Astrocyte (in vitro differentiated cells and primary cell): ENCODE data around the gene LHPP. TPM values are rescaled to one million over a fixed set of nuclear protein-coding genes. Genes with fewer than 3 reads are reported as not detected.

Experiments
- DNase-seq: peaks from one replicate; pipeline ENCODE4 v3.0.0-alpha.2; 2010; ENCODE audit warnings: low read depth
- FAIRE-seq: peaks from 2 replicates; lab custom pipeline; 2011; peaks lifted over from hg19 to GRCh38; lab: Jason Lieb, UNC
- H2AFZ ChIP-seq: 2 replicates; pipeline ENCODE4 v1.6.0; 2012; ENCODE audit warnings: low read depth, low read length, inconsistent platforms
- H3K27ac ChIP-seq: 2 replicates; pipeline ENCODE4 v1.5.1; 2011; ENCODE audit warnings: low read depth, low read length, inconsistent platforms
- H3K27me3 ChIP-seq: 2 replicates; pipeline ENCODE4 v1.6.0; 2011; ENCODE audit warnings: low read length, inconsistent platforms; ENCODE audit not compliant: insufficient read depth
- H3K36me3 ChIP-seq: 2 replicates; pipeline ENCODE4 v1.5.1; 2011; ENCODE audit warnings: low read length, inconsistent platforms; ENCODE audit not compliant: insufficient read depth
- H3K4me1 ChIP-seq: 2 replicates; pipeline ENCODE4 v1.5.1; 2011; ENCODE audit warnings: low read length, inconsistent platforms; ENCODE audit not compliant: insufficient read depth
- H3K4me2 ChIP-seq: 2 replicates; pipeline ENCODE4 v1.6.0; 2012; ENCODE audit warnings: low read length, inconsistent platforms
- H3K4me3 ChIP-seq: 2 replicates; pipeline ENCODE4 v1.5.1; 2011; ENCODE audit warnings: low read depth, mild to moderate bottlenecking, low read length, inconsistent platforms; ENCODE audit not compliant: insufficient read depth
- H3K79me2 ChIP-seq: 2 replicates; pipeline ENCODE4 v1.6.0; 2012; ENCODE audit warnings: mild to moderate bottlenecking, low read length, inconsistent platforms; ENCODE audit not compliant: insufficient read depth
- H3K9ac ChIP-seq: 2 replicates; pipeline ENCODE4 v1.6.0; 2012; ENCODE audit warnings: mild to moderate bottlenecking, low read length, inconsistent platforms
- H3K9me3 ChIP-seq: 2 replicates; pipeline ENCODE4 v1.5.1; 2012; ENCODE audit warnings: low read depth, mild to moderate bottlenecking, low read length, inconsistent platforms; ENCODE audit not compliant: insufficient read depth
- H4K20me1 ChIP-seq: 2 replicates; pipeline ENCODE4 v1.6.0; 2012; ENCODE audit warnings: low read length, inconsistent platforms; ENCODE audit not compliant: insufficient read depth
- H3K27ac Mint-ChIP-seq: one replicate; pipeline ENCODE4 v1.8.0; 2021; ENCODE audit warnings: mild to moderate bottlenecking, mixed read lengths; ENCODE audit not compliant: unreplicated experiment
- H3K27me3 Mint-ChIP-seq: one replicate; pipeline ENCODE4 v1.8.0; 2021; ENCODE audit warnings: low read depth, mixed read lengths; ENCODE audit not compliant: unreplicated experiment
- H3K36me3 Mint-ChIP-seq: one replicate; pipeline ENCODE4 v1.8.0; 2021; ENCODE audit warnings: low read depth, mixed read lengths; ENCODE audit not compliant: unreplicated experiment
- H3K4me1 Mint-ChIP-seq: one replicate; pipeline ENCODE4 v1.8.0; 2021; ENCODE audit warnings: low read depth, mixed read lengths; ENCODE audit not compliant: unreplicated experiment
- H3K4me3 Mint-ChIP-seq: one replicate; pipeline ENCODE4 v1.8.0; 2021; ENCODE audit warnings: mild to moderate bottlenecking, moderate library complexity, mixed read lengths; ENCODE audit not compliant: unreplicated experiment
- H3K9me3 Mint-ChIP-seq: one replicate; pipeline ENCODE4 v1.8.0; 2021; ENCODE audit warnings: mild to moderate bottlenecking, mixed read lengths; ENCODE audit not compliant: unreplicated experiment
- EZH2 ChIP-seq: IDR thresholded peaks from 2 replicates; pipeline ENCODE4 v1.6.1; 2012; ENCODE audit warnings: mild to moderate bottlenecking, low read length, inconsistent platforms; ENCODE audit not compliant: insufficient read depth
- total RNA-seq: library from RNA; stranded (reverse); gene quantifications from 2 replicates; pipeline ENCODE4 v1.2.1, GENCODE V29; 2021
- TF ChIP-seq, protein P1 (sequence below): IDR thresholded peaks from 2 replicates; pipeline ENCODE4 v1.5.1; 2011; ENCODE audit warnings: low read depth, mild to moderate bottlenecking, inconsistent platforms, low read length, moderate library complexity; ENCODE audit not compliant: insufficient read depth

Gene LHPP
- total RNA-seq, 1 donor from 2014 or later, result 6.9 TPM

DNA sequence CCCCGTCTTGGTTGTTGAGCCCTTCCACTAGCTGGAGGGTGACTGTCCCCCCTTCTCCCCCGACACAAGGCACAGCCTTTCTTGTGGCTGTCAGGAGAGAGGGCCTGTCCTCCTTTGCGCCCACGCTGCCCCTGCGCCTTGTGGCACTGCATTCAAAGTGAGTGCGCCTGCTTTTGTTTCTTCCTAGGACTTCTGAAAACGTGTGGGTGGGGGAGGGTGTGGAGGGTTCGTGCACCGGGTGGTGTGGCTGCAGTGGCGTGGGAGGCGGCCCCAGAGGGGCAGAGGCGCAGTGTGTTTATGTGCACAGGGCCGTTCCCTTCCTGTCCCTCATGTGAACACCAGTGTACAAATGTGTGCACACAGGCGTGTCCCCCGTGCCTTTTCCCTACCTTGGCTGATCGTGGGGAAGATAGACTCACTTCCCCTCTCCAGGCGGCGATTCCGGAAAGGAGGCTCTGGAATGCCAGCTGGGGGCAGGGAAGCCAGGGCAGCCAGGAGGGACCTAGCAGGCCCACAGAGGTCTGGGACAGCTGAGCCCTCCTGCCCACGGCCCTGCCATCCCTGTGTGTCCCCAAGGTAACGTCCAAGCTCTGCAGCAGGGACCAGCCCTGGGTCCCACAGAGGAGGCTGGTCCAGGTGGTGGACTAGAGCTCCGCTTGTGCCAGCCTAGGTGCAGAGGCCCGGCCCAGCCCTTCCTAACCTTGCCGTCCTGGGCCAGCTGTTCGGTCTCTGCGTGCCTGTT, 88.8 kb downstream of the LHPP start:
- no peak overlapping the region for H3K4me2 ChIP-seq
- no peak overlapping the region for H3K27ac Mint-ChIP-seq
- no peaks in the 10 kb centered on the region for H3K9me3 ChIP-seq
- no peak overlapping the region for H3K4me3 ChIP-seq
- TF ChIP-seq EZH2, result no peak
- H3K79me2 ChIP-seq, result no peaks in the 10 kb centered on the region
- H3K27ac ChIP-seq, result no peak overlapping the region
- no peak overlapping the region for H3K4me3 Mint-ChIP-seq
- no peaks in the 10 kb centered on the region for H4K20me1 ChIP-seq
- H3K27me3 Mint-ChIP-seq, result peaks cover 13% of the 10 kb centered on the region
- H3K36me3 ChIP-seq, result no peaks in the 10 kb centered on the region
- H3K9ac ChIP-seq, result no peak overlapping the region
- H3K36me3 Mint-ChIP-seq, result no peaks in the 10 kb centered on the region
- no peaks in the 10 kb centered on the region for H3K9me3 Mint-ChIP-seq
- FAIRE-seq (no peak), DNase-seq (no peak)
- H2AFZ ChIP-seq, result no peak overlapping the region
- no peaks in the 10 kb centered on the region for H3K4me1 Mint-ChIP-seq
- H3K4me1 ChIP-seq, result peaks cover 3% of the 10 kb centered on the region
- peaks cover 1% of the 10 kb centered on the region for H3K27me3 ChIP-seq

DNA sequence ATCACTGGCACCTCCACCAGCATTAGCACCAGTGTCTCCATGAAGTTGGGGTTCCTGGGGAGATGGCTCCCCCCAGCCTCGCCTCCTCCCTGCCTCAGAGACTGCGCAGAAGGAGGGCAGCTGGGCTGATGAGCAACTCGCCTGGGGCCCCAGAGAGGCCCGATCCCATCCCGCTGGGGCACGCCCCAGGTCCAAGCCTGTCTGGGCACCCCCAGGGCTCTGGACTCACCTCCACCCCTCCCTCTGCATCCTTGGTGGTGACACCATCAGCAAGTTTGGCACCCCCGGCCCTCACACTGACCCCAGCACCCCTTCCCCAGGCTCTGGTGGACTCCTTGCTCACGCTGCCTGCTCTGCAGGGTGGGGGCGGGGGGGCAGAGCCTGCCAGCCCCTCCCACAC, 89.5 kb downstream of the LHPP start:
- DNase-seq, result no peak
- no peak overlapping the region for H3K27ac ChIP-seq

DNA sequence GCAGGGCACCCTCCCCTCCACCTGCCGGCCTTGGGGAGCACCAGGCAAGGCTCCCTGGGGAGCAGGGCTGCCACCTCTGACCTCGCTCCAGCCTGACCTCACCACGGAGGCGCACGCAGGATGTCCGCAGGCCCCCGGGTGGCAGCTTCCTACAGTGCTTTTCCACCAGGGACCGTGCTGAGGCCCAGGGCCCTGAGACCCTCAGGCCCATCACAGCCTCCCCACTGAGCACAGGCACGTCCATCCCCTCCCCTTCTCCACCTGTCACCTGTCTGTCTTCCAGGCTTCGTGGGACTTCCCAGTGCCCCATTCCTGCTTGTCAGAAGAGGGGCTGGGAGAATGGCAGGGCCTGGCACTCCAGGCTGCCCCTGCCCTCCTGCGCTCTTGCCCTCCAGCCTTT, 90.1 kb downstream of the LHPP start:
- no peak overlapping the region for H3K27ac ChIP-seq
- no peak overlapping the region for H3K4me2 ChIP-seq
- Mint-ChIP-seq H3K4me1 (no peaks in the 10 kb centered on the region), H3K27ac (no peak overlapping the region), H3K4me3 (no peak overlapping the region), H3K36me3 (no peaks in the 10 kb centered on the region), H3K27me3 (peaks cover 16% of the 10 kb centered on the region), H3K9me3 (no peaks in the 10 kb centered on the region)
- H3K4me3 ChIP-seq, result no peak overlapping the region
- no peaks in the 10 kb centered on the region for H3K36me3 ChIP-seq
- TF ChIP-seq, protein P1, sequence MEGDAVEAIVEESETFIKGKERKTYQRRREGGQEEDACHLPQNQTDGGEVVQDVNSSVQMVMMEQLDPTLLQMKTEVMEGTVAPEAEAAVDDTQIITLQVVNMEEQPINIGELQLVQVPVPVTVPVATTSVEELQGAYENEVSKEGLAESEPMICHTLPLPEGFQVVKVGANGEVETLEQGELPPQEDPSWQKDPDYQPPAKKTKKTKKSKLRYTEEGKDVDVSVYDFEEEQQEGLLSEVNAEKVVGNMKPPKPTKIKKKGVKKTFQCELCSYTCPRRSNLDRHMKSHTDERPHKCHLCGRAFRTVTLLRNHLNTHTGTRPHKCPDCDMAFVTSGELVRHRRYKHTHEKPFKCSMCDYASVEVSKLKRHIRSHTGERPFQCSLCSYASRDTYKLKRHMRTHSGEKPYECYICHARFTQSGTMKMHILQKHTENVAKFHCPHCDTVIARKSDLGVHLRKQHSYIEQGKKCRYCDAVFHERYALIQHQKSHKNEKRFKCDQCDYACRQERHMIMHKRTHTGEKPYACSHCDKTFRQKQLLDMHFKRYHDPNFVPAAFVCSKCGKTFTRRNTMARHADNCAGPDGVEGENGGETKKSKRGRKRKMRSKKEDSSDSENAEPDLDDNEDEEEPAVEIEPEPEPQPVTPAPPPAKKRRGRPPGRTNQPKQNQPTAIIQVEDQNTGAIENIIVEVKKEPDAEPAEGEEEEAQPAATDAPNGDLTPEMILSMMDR, result no peak
- TF ChIP-seq EZH2, result no peak
- no peaks in the 10 kb centered on the region for H3K79me2 ChIP-seq
- H3K4me1 ChIP-seq, result no peaks in the 10 kb centered on the region
- FAIRE-seq (no peak), DNase-seq (no peak)
- H3K27me3 ChIP-seq, result no peaks in the 10 kb centered on the region
- H3K9ac ChIP-seq, result no peak overlapping the region
- H2AFZ ChIP-seq, result no peak overlapping the region
- no peaks in the 10 kb centered on the region for H3K9me3 ChIP-seq
- no peaks in the 10 kb centered on the region for H4K20me1 ChIP-seq

More for the DNA sequence above, 89.5 kb downstream of the LHPP start:
- H4K20me1 ChIP-seq, result no peaks in the 10 kb centered on the region
- no peaks in the 10 kb centered on the region for H3K36me3 Mint-ChIP-seq
- H3K9ac ChIP-seq, result no peak overlapping the region
- H3K4me3 ChIP-seq, result no peak overlapping the region
- H3K27me3 ChIP-seq, result no peaks in the 10 kb centered on the region
- no peak overlapping the region for H2AFZ ChIP-seq
- no peaks in the 10 kb centered on the region for H3K36me3 ChIP-seq
- no peaks in the 10 kb centered on the region for H3K79me2 ChIP-seq
- no peak for FAIRE-seq
- TF ChIP-seq EZH2, result no peak
- TF ChIP-seq, protein P1, result no peak
- H3K9me3 Mint-ChIP-seq, result no peaks in the 10 kb centered on the region
- no peak overlapping the region for H3K4me2 ChIP-seq
- no peaks in the 10 kb centered on the region for H3K9me3 ChIP-seq
- peaks cover 11% of the 10 kb centered on the region for H3K27me3 Mint-ChIP-seq
- H3K4me1 Mint-ChIP-seq, result no peaks in the 10 kb centered on the region
- H3K27ac Mint-ChIP-seq, result no peak overlapping the region
- H3K4me1 ChIP-seq, result no peaks in the 10 kb centered on the region
- H3K4me3 Mint-ChIP-seq, result no peak overlapping the region
